GM19043 (cell line): ENCODE results near the gene DPAGT1.
"Not testable (repeated sequence)": the region's sequence is repeated elsewhere in the genome, so short reads cannot be mapped to it uniquely, and the experiment has no call there.

Experiments
- ATAC-seq: cut with Tn5 transposase; IDR thresholded peaks from one replicate; pipeline ENCODE4 v1.9.1; 2021; ENCODE audit warnings: low read depth; ENCODE audit not compliant: unreplicated experiment

Gene DPAGT1

GRCh38 chr11:119101759-119102423 lies at the start of gene DPAGT1:
TSS of gene DPAGT1 (minus strand) at chr11:119101853. CDS start at chr11:119101655, 198 bp downstream.
- ATAC-seq, result peak; percentile 82

- no peak for ATAC-seq
Measured at GRCh38 chr11:119149786-119150275, 48.2 kb upstream of the DPAGT1 start.

GRCh38 chr11:119149018-119149785 lies 47.5 kb upstream of the DPAGT1 start, which contains the start of gene ABCG4:
TSS of gene ABCG4 (plus strand) at chr11:119149052. CDS start at chr11:119149966, 914 bp downstream.
- ATAC-seq, result no peak

- no peak for ATAC-seq
Measured at GRCh38 chr11:119148720-119149017, 47.0 kb upstream of the DPAGT1 start.

GRCh38 chr11:119147604-119148333 lies 46.1 kb upstream of the DPAGT1 start:
- no peak for ATAC-seq

- ATAC-seq, result no peak
Measured at GRCh38 chr11:119145551-119145950, 43.9 kb upstream of the DPAGT1 start.

- no peak for ATAC-seq
Measured at GRCh38 chr11:119144825-119145486, 43.3 kb upstream of the DPAGT1 start.

- not testable (repeated sequence) for ATAC-seq
Measured at GRCh38 chr11:119139276-119139675, 37.6 kb upstream of the DPAGT1 start.

- ATAC-seq, result no peak
Measured at GRCh38 chr11:119134389-119134978, 32.8 kb upstream of the DPAGT1 start.

GRCh38 chr11:119130662-119131061 lies 29.0 kb upstream of the DPAGT1 start:
- no peak for ATAC-seq

GRCh38 chr11:119126675-119127268 lies 25.1 kb upstream of the DPAGT1 start:
- ATAC-seq, result no peak

- ATAC-seq, result no peak
Measured at GRCh38 chr11:119125821-119126220, 24.2 kb upstream of the DPAGT1 start.

GRCh38 chr11:119121811-119122124 lies 20.1 kb upstream of the DPAGT1 start:
- no peak for ATAC-seq

GRCh38 chr11:119121008-119121810 lies 19.6 kb upstream of the DPAGT1 start, which contains the start of gene HINFP:
TSS of gene HINFP (plus strand) at chr11:119121580. CDS start at chr11:119126945, 5,365 bp downstream.
- ATAC-seq, result peak; percentile 96

GRCh38 chr11:119120639-119121007 lies 19.0 kb upstream of the DPAGT1 start:
- ATAC-seq, result no peak

- no peak for ATAC-seq
Measured at GRCh38 chr11:119118946-119119345, 17.3 kb upstream of the DPAGT1 start.

GRCh38 chr11:119118227-119118626 lies 16.6 kb upstream of the DPAGT1 start:
- ATAC-seq, result no peak

GRCh38 chr11:119117004-119117706 lies 15.5 kb upstream of the DPAGT1 start:
- no peak for ATAC-seq

GRCh38 chr11:119116601-119117000 lies 14.9 kb upstream of the DPAGT1 start:
- ATAC-seq, result no peak
